SK-N-SH treated with all-trans-retinoic acid at 6 μM for 48 hours (cell line): ENCODE data around the gene ZDHHC8.

Source experiments
- ARNTL ChIP-seq: fragments of 450-650 bp; formaldehyde crosslinking; IDR thresholded peaks from 2 replicates; pipeline ENCODE4 v1.5.0; 2020; ENCODE audit warnings: low read depth, mild to moderate bottlenecking, moderate library complexity, borderline replicate concordance
- CREB5 ChIP-seq: fragments of 250-450 bp; sonication (Bioruptor Pico); IDR thresholded peaks from 2 replicates; pipeline ENCODE4 v1.5.1; 2020; ENCODE audit warnings: low read depth, mild to moderate bottlenecking, moderate library complexity
- OSR1 ChIP-seq: fragments of 250-450 bp; sonication (Bioruptor Pico); IDR thresholded peaks from 2 replicates; pipeline ENCODE4 v1.8.0; 2022; ENCODE audit warnings: moderate library complexity, mild to moderate bottlenecking, inconsistent platforms
- PATZ1 ChIP-seq: fragments of 250-450 bp; sonication (Bioruptor Pico); IDR thresholded peaks from 2 replicates; pipeline ENCODE4 v1.8.0; 2020; ENCODE audit warnings: mild to moderate bottlenecking, moderate library complexity, borderline replicate concordance
- ZFP30 ChIP-seq: fragments of 450-650 bp; formaldehyde crosslinking; IDR thresholded peaks from 2 replicates; pipeline ENCODE4 v1.5.0; 2022; ENCODE audit warnings: mild to moderate bottlenecking, moderate library complexity

- no peak for TF ChIP-seq ZFP30 (CRISPR knock-in tag)
- no peak for TF ChIP-seq ARNTL
- no peak for TF ChIP-seq CREB5
- no peak for TF ChIP-seq PATZ1
- TF ChIP-seq OSR1 (CRISPR knock-in tag): no peak
Observed at GRCh38 chr22:20135265-20135664, 3.7 kb downstream of the ZDHHC8 start.
